ENCODE data around the gene PARP8.
"Not testable (repeated sequence)": the region's sequence is repeated elsewhere in the genome, so short reads cannot be mapped to it uniquely, and the experiment has no call there.

Gene PARP8

DNA sequence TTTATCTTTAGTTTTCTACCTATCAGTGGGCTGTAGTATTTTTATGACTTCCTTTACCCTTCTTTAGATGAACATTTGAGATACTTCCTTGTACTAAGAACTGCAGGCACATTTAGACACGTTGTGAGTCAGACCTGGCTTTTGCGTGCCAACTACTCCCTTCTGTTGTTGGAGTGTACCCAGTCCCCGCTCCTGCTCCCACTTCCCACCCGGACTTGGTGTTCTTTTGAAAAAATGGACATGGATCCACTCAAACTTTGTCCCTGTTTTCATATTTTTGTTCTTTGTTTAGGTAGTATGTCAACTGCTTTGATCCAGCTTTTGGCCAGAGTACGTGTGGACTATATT is 60.7 kb downstream of the PARP8 start:
- no peak for DNase-seq

DNA sequence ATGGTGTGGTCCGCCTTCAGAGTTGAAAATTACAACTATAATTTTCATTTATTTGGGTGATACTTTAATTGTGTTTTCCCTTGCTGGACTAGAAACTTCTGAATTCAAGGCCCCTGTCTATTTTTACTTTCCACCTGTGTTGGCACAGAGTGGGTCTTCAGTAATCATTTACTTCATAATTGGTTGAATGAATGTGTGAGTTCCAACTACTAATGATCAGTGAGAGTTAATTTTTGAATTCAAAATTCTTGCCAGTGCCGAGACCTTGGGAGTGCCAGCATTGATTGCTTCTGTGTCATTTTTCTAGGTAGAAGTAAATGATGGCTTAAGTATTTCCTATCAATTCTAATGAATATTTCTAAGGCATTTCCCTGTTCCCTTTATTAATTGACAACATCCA is 61.4 kb downstream of the PARP8 start:
- DNase-seq, result no peak

- no peak for DNase-seq
Measured at GRCh38 chr5:50730336-50730735, 63.9 kb downstream of the PARP8 start.

DNA sequence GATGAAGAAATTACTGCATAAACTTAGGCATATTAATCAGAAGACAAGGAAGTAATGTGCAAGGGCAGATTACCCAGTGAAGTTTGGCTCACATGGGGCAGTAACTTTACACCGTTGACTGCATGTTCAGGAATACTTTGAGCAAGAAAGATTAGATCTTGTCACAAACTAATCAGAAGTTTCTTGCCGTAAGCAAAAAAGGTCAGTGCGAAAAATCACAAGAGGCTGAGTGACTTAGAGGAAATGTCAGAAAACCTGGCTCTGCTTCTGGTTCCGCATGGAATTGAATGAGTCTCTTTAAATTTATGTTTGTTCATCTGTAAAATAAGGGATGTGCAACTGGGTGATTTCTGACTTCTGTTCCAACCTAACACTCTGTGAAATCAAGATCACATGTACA is 64.4 kb downstream of the PARP8 start:
- no peak for DNase-seq

- no peak for DNase-seq
Measured at GRCh38 chr5:50733741-50734140, 67.3 kb downstream of the PARP8 start.

- DNase-seq, result no peak
Measured at GRCh38 chr5:50738864-50739263, 72.4 kb downstream of the PARP8 start.

DNA sequence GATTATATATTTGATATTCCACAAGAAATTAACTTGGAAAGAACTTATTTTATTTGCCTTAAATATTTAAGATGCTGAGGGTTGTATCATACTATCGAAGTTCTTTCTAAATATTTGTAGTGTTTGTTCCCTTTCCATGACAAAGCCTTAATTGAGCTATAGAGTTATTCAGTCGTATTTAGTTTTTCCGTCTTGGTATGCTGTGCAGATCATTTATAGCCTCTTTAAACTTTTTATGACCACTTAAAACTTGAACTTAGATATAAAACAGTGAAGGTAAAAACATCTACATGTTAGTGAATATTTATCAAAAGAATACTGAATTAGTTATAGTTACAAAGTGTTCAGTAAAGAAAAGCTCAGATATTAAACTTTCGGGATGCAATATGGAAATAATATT is 74.4 kb downstream of the PARP8 start:
- no peak for DNase-seq

- DNase-seq, result no peak
Measured at GRCh38 chr5:50744776-50745175, 78.3 kb downstream of the PARP8 start.

- DNase-seq, result no peak
Measured at GRCh38 chr5:50745221-50745910, 78.9 kb downstream of the PARP8 start.

- no peak for DNase-seq
Measured at GRCh38 chr5:50749181-50749580, 82.7 kb downstream of the PARP8 start.

- DNase-seq, result no peak
Measured at GRCh38 chr5:50749873-50750272, 83.4 kb downstream of the PARP8 start.

GRCh38 chr5:50751064-50751657 is 84.7 kb downstream of the PARP8 start:
- no peak for DNase-seq

GRCh38 chr5:50752800-50753199 is 86.4 kb downstream of the PARP8 start:
- no peak for DNase-seq

DNA sequence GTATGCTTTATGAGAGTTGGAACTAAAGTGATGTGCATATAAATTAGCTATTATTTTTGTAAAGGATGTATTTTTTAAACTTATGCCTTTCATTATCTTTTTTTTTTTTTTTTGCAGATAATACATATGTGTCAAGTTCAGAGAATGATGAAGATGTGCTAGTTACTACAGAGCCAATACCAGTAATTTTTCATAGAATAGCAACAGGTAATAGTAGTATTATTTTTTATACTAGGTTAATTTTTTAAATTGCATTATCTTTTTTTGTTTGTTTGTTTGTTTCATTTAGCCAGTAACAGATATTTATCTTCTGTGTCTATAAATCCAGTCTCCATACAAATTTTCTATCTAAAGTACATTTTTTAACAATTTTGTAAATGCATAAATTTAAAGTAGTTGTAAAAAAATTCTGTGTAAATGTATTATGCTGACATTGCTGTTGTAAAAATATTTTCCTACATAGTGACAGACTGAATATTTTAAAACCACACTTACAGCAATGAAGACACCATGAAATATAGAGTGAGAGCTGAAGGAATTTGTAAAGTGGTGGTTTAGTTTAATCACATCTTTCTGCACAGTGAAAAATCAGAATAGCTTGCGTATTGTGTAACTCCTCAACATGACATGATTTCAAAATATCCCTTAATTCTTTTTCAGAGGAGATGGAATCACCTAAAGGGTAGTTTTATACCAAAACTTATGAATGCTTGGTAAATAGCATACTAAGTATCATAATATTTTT is 93.3 kb downstream of the PARP8 start:
- DNase-seq, result no peak

GRCh38 chr5:50763351-50763750 is 96.9 kb downstream of the PARP8 start:
- DNase-seq, result no peak

GRCh38 chr5:50763846-50764245 is 97.4 kb downstream of the PARP8 start:
- DNase-seq, result no peak

DNA sequence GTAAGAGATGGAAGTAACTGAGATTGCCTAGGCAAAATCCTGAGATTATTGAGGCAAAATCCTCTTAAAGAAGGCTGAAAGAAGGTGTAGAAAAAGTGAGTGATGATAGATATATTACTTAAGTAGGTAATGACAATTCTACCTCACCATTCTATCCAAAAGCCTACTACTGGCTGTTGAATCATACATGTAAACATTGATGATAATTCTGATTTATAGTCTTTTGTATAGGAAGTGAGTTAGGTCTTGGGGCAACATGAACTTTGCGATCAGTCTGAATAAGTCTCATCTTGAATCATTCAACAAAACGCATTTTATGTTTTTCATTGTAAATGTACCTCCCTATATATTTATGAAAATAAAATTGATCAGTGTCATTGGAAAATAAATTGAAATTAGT is 99.6 kb downstream of the PARP8 start:
- no peak for DNase-seq

GRCh38 chr5:50766462-50766861 is 100.0 kb downstream of the PARP8 start:
- no peak for DNase-seq

DNA sequence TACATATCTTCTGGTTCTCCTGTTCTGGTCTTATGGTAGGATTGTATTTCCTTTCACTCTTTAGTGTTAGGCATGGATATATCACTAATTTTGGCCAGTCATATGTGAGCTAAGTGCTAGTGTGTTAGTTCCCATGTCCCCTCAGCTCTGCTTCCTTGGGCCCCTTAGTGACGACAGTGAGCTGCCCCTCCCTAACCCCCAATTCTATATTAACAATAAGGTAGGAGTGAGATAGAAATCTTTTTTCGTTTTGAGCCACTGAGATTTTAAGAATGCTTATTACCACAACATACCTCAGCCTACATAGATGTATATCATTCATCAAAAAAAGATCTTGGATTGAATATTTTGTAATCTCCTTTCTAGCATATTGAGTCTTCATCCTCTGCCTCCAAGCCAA is 100.5 kb downstream of the PARP8 start:
- DNase-seq, result no peak

- no peak for DNase-seq
Measured at GRCh38 chr5:50767588-50767987, 101.2 kb downstream of the PARP8 start.

DNA sequence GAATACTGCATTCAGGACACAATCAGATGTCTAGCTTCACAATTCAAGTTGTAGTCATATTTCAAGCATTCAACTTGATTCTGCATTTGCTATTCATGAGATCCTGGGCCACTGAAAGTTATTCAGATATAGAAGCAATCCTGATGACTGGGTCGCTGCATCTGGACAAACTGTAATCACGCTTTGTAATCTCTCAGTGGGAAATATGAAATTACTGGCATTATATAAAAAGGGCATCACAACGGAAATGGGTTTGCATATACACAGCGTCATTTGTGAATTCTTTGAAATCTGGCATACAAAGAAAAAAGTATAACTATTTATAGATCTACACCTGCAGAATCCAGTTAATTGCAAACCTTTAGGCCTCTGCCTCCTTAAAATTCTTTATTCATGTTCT is 102.2 kb downstream of the PARP8 start:
- no peak for DNase-seq

- no peak for DNase-seq
Measured at GRCh38 chr5:50770441-50770840, 104.0 kb downstream of the PARP8 start.

- not testable (repeated sequence) for DNase-seq
Measured at GRCh38 chr5:50774446-50775175, 108.2 kb downstream of the PARP8 start.

DNA sequence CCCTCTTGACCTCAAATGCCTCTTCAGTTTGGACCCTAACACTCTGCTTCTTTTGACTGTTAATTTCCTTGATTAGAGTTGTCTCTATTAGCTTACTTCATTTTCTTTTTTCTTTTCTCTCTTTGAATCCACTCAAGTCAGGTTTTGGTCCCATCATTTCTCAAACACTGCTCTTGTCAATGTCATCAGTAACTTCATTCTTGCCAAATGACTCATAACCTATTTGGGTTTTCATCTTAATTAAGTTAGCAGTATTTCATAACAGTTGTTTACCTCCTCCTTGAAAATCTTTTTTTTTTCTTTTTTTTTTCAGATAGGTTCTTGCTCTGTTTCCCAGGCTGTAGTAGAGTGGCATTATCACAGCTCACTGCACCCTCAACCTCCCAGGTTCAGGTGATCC is 119.6 kb downstream of the PARP8 start:
- DNase-seq, result no peak
